OCI-LY1 (cell line): ENCODE results near the gene NUPR1.
"Not testable (repeated sequence)": the region's sequence is repeated elsewhere in the genome, so short reads cannot be mapped to it uniquely, and the experiment has no call there.

Experiments
- CTCF ChIP-seq: fragments of 200-600 bp; sonication (generic), shearing (Covaris generic); IDR thresholded peaks from 2 replicates; pipeline ENCODE4 v1.5.1; 2017; ENCODE audit warnings: mild to moderate bottlenecking, antibody characterized with exemption, low read length, moderate library complexity, mixed read lengths
- EZH2 ChIP-seq: fragments of 200-600 bp; sonication (generic), shearing (Covaris generic); IDR thresholded peaks from 2 replicates; pipeline ENCODE4 v1.8.0; 2017; ENCODE audit warnings: borderline replicate concordance, mixed run types, mild to moderate bottlenecking, antibody characterized with exemption, low read length, moderate library complexity, mixed read lengths

DNA sequence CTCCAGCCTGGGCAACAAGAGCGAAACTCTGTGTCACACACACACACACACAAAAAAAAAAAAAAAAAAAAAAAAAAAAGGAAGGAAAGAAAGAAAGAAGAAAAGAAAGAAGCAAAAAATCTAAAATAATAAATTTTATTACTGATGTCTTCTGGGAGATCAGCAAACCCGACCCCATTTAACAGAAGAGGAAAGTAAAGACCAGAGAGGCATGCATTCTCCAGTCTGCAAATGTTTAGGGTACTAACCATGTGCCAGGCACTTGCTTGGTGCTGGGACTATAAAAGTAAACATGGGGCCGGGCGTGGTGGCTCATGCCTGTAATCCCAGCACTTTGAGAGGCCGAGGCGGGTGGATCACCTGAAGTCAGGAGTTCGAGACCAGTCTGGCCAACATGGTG, 7.2 kb upstream of the NUPR1 start:
- TF ChIP-seq CTCF, EZH2: not testable (repeated sequence)
